Measurements from ENCODE around the gene NAP1L1.

DNA sequence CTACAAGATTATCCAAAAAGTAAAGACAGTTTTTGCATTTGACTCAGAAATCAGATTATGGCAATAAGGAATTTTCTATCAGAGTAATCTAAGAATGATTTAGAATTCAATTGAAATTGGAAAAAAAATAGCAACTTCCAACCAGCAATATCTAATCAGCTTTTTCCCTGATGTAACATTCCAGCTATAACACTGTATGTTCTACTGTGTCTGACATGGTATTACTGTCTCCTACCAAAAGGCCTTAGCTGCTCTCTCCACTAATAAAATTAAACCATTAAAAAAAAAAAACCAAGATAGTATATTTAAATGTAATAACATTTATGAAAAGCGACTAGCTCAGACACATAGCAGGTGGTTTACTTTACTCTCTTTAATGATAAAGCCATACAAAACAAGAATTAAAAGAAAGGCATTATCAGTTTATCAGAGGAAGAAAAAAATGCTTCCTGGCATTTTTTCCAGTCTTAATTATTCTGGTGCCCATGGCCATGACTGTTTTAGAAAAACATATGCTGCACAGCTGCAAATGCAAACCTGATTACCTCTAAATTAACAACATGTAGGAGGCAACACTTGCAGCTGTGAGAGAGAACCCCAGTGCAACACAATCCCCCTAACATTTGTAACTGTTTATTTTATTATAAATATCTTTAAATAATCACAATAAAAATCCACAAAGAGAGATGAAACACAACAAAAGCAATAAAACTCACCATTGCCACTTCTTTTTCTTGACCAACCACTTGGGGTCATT lies 81.7 kb downstream of the NAP1L1 start:
- TF ChIP-seq, protein P1, sequence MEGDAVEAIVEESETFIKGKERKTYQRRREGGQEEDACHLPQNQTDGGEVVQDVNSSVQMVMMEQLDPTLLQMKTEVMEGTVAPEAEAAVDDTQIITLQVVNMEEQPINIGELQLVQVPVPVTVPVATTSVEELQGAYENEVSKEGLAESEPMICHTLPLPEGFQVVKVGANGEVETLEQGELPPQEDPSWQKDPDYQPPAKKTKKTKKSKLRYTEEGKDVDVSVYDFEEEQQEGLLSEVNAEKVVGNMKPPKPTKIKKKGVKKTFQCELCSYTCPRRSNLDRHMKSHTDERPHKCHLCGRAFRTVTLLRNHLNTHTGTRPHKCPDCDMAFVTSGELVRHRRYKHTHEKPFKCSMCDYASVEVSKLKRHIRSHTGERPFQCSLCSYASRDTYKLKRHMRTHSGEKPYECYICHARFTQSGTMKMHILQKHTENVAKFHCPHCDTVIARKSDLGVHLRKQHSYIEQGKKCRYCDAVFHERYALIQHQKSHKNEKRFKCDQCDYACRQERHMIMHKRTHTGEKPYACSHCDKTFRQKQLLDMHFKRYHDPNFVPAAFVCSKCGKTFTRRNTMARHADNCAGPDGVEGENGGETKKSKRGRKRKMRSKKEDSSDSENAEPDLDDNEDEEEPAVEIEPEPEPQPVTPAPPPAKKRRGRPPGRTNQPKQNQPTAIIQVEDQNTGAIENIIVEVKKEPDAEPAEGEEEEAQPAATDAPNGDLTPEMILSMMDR (IDR thresholded peaks at IDR 0.05; ENCODE audit: borderline replicate concordance, extremely low read depth, low read length, poor library complexity, severe bottlenecking) = no peak
- TF ChIP-seq EZH2 (IDR thresholded peaks at IDR 0.05; ENCODE audit: borderline replicate concordance, low read depth, low read length, severe bottlenecking) = no peak
